NCI-H82 (cell line): ENCODE measurements around the gene ZC3H4.

Experiments
- DNase-seq: peaks from one replicate; lab custom pipeline; 2025; lab: John Stamatoyannopoulos, UW

The ZC3H4 gene

DNA sequence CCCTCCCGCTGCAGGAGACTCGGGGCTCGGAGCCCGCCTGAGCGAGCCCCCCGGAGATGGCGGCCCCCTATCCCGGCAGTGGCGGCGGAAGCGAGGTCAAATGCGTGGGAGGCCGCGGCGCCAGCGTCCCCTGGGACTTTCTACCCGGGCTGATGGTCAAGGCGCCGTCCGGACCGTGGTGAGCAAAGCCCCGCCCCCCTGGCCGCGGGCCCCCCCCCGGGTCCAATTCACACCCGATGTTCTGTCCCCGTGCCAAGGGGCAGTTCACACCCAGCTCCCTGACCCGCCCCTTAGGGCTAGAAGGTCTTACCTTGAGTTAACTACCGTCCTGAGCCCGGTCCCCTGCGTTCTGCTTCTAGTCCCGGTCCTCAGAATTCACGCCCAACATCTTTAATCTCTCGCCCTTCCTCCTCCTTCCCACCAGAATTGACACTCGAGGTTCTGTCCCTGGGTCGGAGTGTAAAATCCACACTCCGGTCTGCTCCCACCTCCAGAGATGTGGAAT is 92.5 kb downstream of the ZC3H4 start:
- peak; percentile 62 for DNase-seq

DNA sequence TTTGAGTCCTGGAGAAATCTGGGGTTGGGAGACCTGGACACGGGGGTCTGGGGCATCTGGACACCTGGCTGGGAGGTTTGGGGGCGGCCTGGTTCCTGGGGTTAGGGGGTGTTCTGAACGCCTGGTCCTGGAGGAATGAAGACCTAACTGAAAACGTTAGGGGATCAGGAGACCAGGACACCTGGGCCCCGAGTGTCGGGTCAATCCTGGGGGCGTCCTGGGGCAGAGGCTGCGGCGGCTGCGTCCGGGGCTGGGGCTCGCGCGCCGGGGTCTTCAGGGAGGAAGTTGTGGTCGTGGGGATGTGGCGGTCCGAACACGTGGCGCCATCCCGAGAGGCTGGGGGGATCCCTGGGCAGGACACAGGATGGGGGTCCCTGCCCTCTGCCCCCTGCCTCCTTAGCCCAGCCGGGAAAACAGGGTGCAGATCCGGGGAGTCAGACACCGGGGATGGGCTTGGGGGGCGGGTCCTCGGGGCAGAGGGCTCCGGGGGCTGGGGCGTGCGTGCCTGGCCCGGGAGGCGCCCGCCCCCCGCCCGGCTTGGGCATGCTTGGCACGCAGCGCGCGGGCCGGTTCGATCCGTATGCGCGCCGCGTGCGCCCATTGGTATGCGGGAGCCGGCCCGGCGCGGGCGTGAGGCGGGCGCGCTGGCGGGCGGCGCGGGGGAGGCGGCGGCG is 93.3 kb downstream of the ZC3H4 start:
- no peak for DNase-seq

DNA sequence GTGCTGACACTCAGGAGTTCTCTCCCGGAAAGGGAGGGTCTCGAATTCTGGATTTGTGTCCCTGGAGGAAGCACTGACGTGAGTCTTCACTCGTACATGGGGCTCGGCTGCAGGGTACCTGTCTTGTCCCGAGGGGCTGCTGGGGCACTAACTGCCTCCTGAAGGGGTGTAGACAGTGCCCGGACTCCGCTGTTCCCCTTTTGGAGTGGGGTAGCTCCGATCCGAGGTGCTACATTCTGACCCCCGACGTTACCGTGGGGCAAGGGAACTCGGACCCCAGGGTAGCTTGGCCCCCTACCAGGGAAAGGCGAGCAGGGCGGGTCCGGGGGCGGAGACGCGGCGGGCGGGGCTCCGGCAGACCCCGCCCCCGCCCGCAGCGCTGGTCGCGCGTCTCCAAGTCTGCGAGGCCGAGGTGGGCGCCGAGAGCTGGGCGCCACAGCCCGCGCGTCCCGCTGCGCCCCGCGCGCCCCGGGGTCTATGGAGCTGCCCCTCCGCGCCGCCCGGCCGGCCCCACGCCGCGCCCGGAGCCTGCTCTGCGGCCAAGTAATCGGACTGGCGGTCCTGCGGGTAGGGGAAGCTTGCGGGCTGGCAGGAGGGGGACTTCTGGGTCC is 94.0 kb downstream of the ZC3H4 start, which contains the start of gene NPAS1:
TSS of gene NPAS1 (plus strand) at position 407 of the 611 bp plus-strand sequence. CDS start 1,211 bp downstream, outside the sequence.
- DNase-seq = peak; percentile 67

DNA sequence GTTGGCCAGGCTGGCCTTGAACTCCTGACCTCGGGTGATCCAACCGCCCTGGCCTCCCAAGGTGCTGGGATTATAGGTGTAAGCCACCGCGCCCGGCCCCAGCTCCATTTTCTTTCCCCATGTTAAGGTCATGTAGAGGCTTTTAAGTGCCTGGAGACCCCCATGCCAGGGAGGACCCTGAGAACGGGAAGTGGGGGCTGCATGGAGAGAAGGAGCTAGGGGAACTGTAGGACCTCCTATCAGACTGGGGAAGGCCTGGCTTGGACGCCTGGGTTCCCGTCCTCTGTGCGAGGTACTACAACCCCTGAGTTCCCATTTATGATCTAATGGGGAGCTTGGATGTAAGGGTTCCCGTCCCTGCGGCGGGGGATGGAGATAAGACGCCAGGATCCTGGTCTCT is 94.7 kb downstream of the ZC3H4 start:
- DNase-seq = no peak
